ENCODE data around the gene ODAPH. TPM values are rescaled to one million over a fixed set of nuclear protein-coding genes. Genes with fewer than 3 reads are reported as not detected.

The ODAPH gene
- total RNA-seq, 1 donor from 2014 or later: not detected

GRCh38 chr4:75544870-75545269, 11.0 kb upstream of the ODAPH start:
- no peak for DNase-seq (ENCODE audit: low read depth)
- TF ChIP-seq CTCF (IDR thresholded peaks at IDR 0.05; ENCODE audit: insufficient read depth, low read length, severe bottlenecking): no peak
- Histone ChIP-seq H3K36me3 (ENCODE audit: control insufficient read depth, insufficient read depth, low read length) (peaks cover 1% of the 10 kb centered on the region), H3K4me3 (ENCODE audit: low read depth, low read length) (no peak overlapping the region), H3K27me3 (ENCODE audit: control insufficient read depth, insufficient read depth, low read length) (no peaks in the 10 kb centered on the region)
- FAIRE-seq: no peak

DNA sequence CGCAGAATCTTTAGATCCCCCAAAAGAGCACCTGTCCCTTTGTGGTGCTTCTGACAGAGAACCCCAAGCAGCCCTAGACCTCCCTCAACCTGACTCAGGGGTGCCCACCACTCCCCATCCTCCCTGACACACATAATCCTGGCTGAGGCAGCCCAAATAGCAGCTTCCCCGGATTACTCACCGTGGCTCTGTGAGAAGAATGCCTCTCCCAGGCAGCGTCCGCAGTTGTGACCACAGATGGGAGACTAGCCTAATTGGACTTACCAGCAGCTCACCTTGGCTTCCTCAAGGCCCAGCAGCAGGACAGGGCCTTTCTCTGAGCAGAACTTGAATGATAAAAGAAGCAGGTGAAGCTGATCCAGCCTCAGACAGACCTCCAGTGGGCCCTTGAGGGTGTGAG, 10.3 kb upstream of the ODAPH start:
- H3K36me3 ChIP-seq (ENCODE audit: control insufficient read depth, insufficient read depth, low read length): peaks cover 1% of the 10 kb centered on the region
- DNase-seq (ENCODE audit: low read depth): no peak
- no peak for FAIRE-seq
- H3K27me3 ChIP-seq (ENCODE audit: control insufficient read depth, insufficient read depth, low read length): no peaks in the 10 kb centered on the region
- TF ChIP-seq CTCF (IDR thresholded peaks at IDR 0.05; ENCODE audit: insufficient read depth, low read length, severe bottlenecking): no peak
- no peak overlapping the region for H3K4me3 ChIP-seq (ENCODE audit: low read depth, low read length)

DNA sequence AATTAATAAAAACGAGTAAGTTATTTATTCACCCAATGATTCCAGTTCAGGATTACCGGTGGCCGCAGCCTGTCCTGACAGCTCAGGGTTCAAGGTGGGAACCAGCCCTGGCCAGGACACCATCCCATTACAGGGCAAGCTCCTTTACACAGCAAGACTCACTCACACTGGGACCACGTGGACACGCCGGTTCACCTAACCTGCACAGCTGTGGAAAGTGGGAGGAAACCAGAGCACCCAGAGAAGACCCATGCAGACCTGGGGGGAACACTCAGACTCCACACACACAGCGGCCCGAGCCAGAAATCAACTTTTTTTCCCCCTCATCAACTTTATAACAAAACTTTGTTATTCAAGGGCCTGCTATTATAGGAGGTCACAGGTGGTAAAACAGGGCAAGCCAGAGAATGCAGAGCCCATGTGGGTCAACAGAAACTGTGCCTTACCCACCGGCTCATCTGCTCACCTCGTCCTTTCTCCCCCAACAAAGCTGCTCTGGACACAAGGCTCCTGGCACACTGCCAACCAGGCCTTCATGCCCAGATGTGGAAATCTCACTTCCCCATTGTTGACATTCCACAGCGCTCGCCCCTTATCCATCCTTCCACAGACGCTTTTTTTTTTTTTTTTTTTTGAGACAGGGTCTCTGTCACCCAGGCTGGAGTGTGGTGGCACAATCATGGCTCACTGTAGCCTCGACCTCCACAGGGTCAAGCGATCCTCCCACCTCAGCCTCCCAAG, 8.0 kb upstream of the ODAPH start:
- peaks cover 1% of the 10 kb centered on the region for H3K36me3 ChIP-seq (ENCODE audit: control insufficient read depth, insufficient read depth, low read length)
- no peak for FAIRE-seq

GRCh38 chr4:75549019-75549418, 6.8 kb upstream of the ODAPH start:
- no peak for DNase-seq (ENCODE audit: low read depth)
- FAIRE-seq: no peak
- no peaks in the 10 kb centered on the region for H3K27me3 ChIP-seq (ENCODE audit: control insufficient read depth, insufficient read depth, low read length)
- TF ChIP-seq CTCF (IDR thresholded peaks at IDR 0.05; ENCODE audit: insufficient read depth, low read length, severe bottlenecking): no peak
- no peak overlapping the region for H3K4me3 ChIP-seq (ENCODE audit: low read depth, low read length)
- peaks cover 1% of the 10 kb centered on the region for H3K36me3 ChIP-seq (ENCODE audit: control insufficient read depth, insufficient read depth, low read length)

More for the DNA sequence above, 8.0 kb upstream of the ODAPH start:
- no peak for TF ChIP-seq CTCF (IDR thresholded peaks at IDR 0.05; ENCODE audit: insufficient read depth, low read length, severe bottlenecking)
- Histone ChIP-seq H3K27me3 (ENCODE audit: control insufficient read depth, insufficient read depth, low read length) (no peaks in the 10 kb centered on the region), H3K4me3 (ENCODE audit: low read depth, low read length) (no peak overlapping the region)
- DNase-seq (ENCODE audit: low read depth): no peak

- Histone ChIP-seq H3K4me3 (ENCODE audit: low read depth, low read length) (no peak overlapping the region), H3K27me3 (ENCODE audit: control insufficient read depth, insufficient read depth, low read length) (no peaks in the 10 kb centered on the region), H3K36me3 (ENCODE audit: control insufficient read depth, insufficient read depth, low read length) (no peaks in the 10 kb centered on the region)
- no peak for TF ChIP-seq CTCF (IDR thresholded peaks at IDR 0.05; ENCODE audit: insufficient read depth, low read length, severe bottlenecking)
- DNase-seq (ENCODE audit: low read depth) (no peak), FAIRE-seq (no peak)
Measured at GRCh38 chr4:75552452-75552851, 3.4 kb upstream of the ODAPH start.

DNA sequence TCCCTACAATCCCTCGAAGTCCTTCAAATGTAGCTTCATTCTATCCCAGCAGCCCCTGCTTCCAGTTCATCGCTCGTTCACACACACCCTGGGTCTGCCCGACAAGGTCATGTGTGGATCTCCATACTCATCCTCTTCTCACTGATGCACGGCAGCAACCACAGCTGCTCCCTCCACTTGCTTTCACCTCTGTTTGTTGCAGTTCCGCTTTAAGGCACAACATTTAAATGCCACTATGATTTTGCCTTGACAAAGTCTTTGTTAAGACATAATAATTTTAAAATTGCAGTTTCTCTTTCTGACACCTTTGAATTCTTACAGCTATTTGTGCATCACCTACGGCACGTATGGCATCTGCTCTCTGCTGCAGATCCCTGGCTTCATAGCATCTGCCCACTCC, 1.8 kb downstream of the ODAPH start:
- DNase-seq (ENCODE audit: low read depth): no peak
- no peaks in the 10 kb centered on the region for H3K36me3 ChIP-seq (ENCODE audit: control insufficient read depth, insufficient read depth, low read length)
- no peak for FAIRE-seq
- no peaks in the 10 kb centered on the region for H3K27me3 ChIP-seq (ENCODE audit: control insufficient read depth, insufficient read depth, low read length)
- no peak overlapping the region for H3K4me3 ChIP-seq (ENCODE audit: low read depth, low read length)
- TF ChIP-seq CTCF (IDR thresholded peaks at IDR 0.05; ENCODE audit: insufficient read depth, low read length, severe bottlenecking): no peak

All from bronchial epithelial cell (primary cell).